ENCODE data around the gene RPS19BP1.

- no peak for TF ChIP-seq SIN3A (IDR thresholded peaks at IDR 0.05; ENCODE audit: low read depth)
- peak in 2 of 3 experiments; percentile 25 to 47; a peak in 4 of 6 replicates for TF ChIP-seq CTCF (IDR thresholded peaks at IDR 0.05 in 2 of 3, conservative IDR thresholded peaks at IDR 0.05 in 1 of 3; ENCODE audit: borderline replicate concordance in 1 of 3, insufficient read depth in 1 of 3, low read depth in 2 of 3, low read length in 2 of 3)
- TF ChIP-seq YY1 (IDR thresholded peaks at IDR 0.05; ENCODE audit: extremely low read depth, insufficient replicate concordance, low read depth, low read length), result no peak
- TF ChIP-seq SP1 (IDR thresholded peaks at IDR 0.05; ENCODE audit: low read depth), result no peak
- TF ChIP-seq, protein P1, sequence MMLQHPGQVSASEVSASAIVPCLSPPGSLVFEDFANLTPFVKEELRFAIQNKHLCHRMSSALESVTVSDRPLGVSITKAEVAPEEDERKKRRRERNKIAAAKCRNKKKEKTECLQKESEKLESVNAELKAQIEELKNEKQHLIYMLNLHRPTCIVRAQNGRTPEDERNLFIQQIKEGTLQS (IDR thresholded peaks at IDR 0.05), result no peak
- no peak for TF ChIP-seq ZNF274 (IDR thresholded peaks at IDR 0.05; ENCODE audit: low read depth, low read length)
- no peak for TF ChIP-seq TCF7L2 (IDR thresholded peaks at IDR 0.05; ENCODE audit: borderline replicate concordance, extremely low read depth, insufficient read depth, insufficient read length)
- TF ChIP-seq POLR2AphosphoS5 (IDR thresholded peaks at IDR 0.05; ENCODE audit: low read depth, low read length), result no peak
- no peak for TF ChIP-seq POLR2A (IDR thresholded peaks at IDR 0.05; ENCODE audit: borderline replicate concordance, extremely low read depth, insufficient read depth, insufficient read length)
- no peak for TF ChIP-seq CEBPB (IDR thresholded peaks at IDR 0.05; ENCODE audit: low read depth)
- no peak for TF ChIP-seq MAX (IDR thresholded peaks at IDR 0.05)
- no peak for TF ChIP-seq RAD21 (IDR thresholded peaks at IDR 0.05; ENCODE audit: low read depth)
- TF ChIP-seq ZBTB33 (IDR thresholded peaks at IDR 0.05; ENCODE audit: extremely low read depth, insufficient replicate concordance, low read length), result no peak
Measured at GRCh38 chr22:39530692-39531331, 1.7 kb downstream of the RPS19BP1 start.
